Left lung (tissue), 10 donors: ENCODE results near the gene CHAF1A. TPM values are rescaled to one million over a fixed set of nuclear protein-coding genes. Genes with fewer than 3 reads are reported as not detected.

Source experiments
- ATAC-seq: fragments of 200-7000 bp; cut with Tn5 transposase; one replicate; pipeline ENCODE4 v1.9.1; 2020; ENCODE audit warnings: moderate library complexity
- DNase-seq, 4 donors: peaks; one replicate each; pipeline ENCODE4 v3.0.0-alpha.2; 2013 to 2020
- H3K27ac ChIP-seq, 2 donors: fragments of 200-600 bp; sonication (generic) in 1 of 2; one replicate each; pipeline versions ENCODE4 v1.5.0 to v1.8.0; 2020 to 2021
- H3K27me3 ChIP-seq, 2 donors: fragments of 200-600 bp; sonication (generic) in 1 of 2; one replicate each; pipeline versions ENCODE4 v1.5.0 to v1.8.0; 2020 to 2021
- H3K36me3 ChIP-seq, 2 donors: fragments of 200-600 bp; sonication (generic) in 1 of 2; one replicate each; pipeline versions ENCODE4 v1.5.0 to v1.8.0; 2020 to 2021
- H3K4me1 ChIP-seq, 2 donors: fragments of 200-600 bp; one replicate each; pipeline ENCODE4 v1.8.0; 2021
- H3K4me3 ChIP-seq, 2 donors: fragments of 200-600 bp; sonication (generic) in 1 of 2; one replicate each; pipeline versions ENCODE4 v1.5.0 to v1.8.0; 2020 to 2021; ENCODE audit warnings: mild to moderate bottlenecking in 1 of 2
- H3K9me3 ChIP-seq, 2 donors: fragments of 200-600 bp; sonication (generic) in 1 of 2; one replicate each; pipeline versions ENCODE4 v1.5.0 to v1.8.0; 2020 to 2021
- CTCF ChIP-seq, 2 donors: fragments of 200-600 bp; sonication (generic) in 1 of 2; IDR thresholded peaks; one replicate each; pipeline versions ENCODE4 v1.5.0 to v1.8.0; 2021; ENCODE audit warnings: antibody characterized with exemption in 2 of 2
- intact Hi-C, 2 donors: fragments of 100-400 bp; cut with DNase I; formaldehyde crosslinking; loops; one replicate each; pipeline versions ENCODE4 v1.11.2 to v1.14.2; 2022
- polyA plus RNA-seq, 6 donors: library from polyadenylated mRNA; unstranded; fragments of 120-200 nt; gene quantifications; one replicate each; pipeline ENCODE4 v1.2.1, GENCODE V29; 2013; ENCODE audit not compliant: insufficient read length in 6 of 6
- total RNA-seq, 2 donors: library from RNA; stranded (reverse); fragmentation: NEBNext Ultra II Directional; extraction: Animal tissue kit (Norgen Biotek cat#: 25700); gene quantifications; one replicate each; pipeline ENCODE4 v1.2.1, GENCODE V29; 2021
- donor health status: DM: no; HTN: yes; CAD: no.
- donor health status: DM: no; HTN: no; CAD: no.

The CHAF1A gene
- total and polyA plus RNA-seq, 8 donors: 15.6 to 29.3 (median 24.3) TPM

- Histone ChIP-seq H3K9me3 (no peaks in the 10 kb centered on the region), H3K36me3 (peaks cover 0 to 50% of the 10 kb centered on the region in 2 donors), H3K4me3 (no peak overlapping the region), H3K27me3 (no peaks in the 10 kb centered on the region), H3K27ac (no peak overlapping the region), H3K4me1 (no peaks in the 10 kb centered on the region)
- ATAC-seq: no peak
- intact Hi-C loops: no loop called here
- TF ChIP-seq CTCF (IDR thresholded peaks at IDR 0.05): no peak
- DNase-seq: no peak
These were observed 39.8 kb downstream of the CHAF1A start for GRCh38 chr19:4441994-4442818.

DNA sequence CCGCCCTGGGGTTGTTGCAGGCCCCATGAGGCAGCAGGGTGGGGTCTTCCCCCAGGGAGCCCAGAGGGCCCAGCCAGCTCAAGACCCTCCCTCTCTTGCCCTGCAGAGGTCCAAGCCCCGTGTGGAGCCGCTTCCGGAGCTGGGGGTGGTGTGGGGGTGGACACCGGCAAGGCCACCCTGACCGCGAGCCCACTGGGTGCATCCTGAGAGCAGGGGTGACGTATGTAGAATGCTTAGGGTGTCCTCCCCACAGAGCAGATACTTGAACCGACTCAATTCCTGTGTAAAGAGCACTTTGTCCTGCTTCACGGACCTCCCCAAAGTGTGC, 40.3 kb downstream of the CHAF1A start:
- H3K36me3 ChIP-seq: peaks cover 0 to 56% of the 10 kb centered on the region in 2 donors
- ATAC-seq (no peak), DNase-seq (no peak)
- no peak overlapping the region for H3K27ac ChIP-seq
- H3K27me3 ChIP-seq: no peaks in the 10 kb centered on the region
- intact Hi-C loops: no loop called here
- no peak for TF ChIP-seq CTCF (IDR thresholded peaks at IDR 0.05)
- no peak overlapping the region for H3K4me3 ChIP-seq
- H3K9me3 ChIP-seq: no peaks in the 10 kb centered on the region
- no peaks in the 10 kb centered on the region for H3K4me1 ChIP-seq

GRCh38 chr19:4443188-4443587, 40.7 kb downstream of the CHAF1A start:
- TF ChIP-seq CTCF (IDR thresholded peaks at IDR 0.05): no peak
- Histone ChIP-seq H3K36me3 (peaks cover 0 to 60% of the 10 kb centered on the region in 2 donors), H3K27ac (no peak overlapping the region), H3K27me3 (no peaks in the 10 kb centered on the region), H3K4me1 (no peaks in the 10 kb centered on the region), H3K4me3 (no peak overlapping the region), H3K9me3 (no peaks in the 10 kb centered on the region)
- intact Hi-C loops: no loop called here
- no peak for DNase-seq
- ATAC-seq: no peak

DNA sequence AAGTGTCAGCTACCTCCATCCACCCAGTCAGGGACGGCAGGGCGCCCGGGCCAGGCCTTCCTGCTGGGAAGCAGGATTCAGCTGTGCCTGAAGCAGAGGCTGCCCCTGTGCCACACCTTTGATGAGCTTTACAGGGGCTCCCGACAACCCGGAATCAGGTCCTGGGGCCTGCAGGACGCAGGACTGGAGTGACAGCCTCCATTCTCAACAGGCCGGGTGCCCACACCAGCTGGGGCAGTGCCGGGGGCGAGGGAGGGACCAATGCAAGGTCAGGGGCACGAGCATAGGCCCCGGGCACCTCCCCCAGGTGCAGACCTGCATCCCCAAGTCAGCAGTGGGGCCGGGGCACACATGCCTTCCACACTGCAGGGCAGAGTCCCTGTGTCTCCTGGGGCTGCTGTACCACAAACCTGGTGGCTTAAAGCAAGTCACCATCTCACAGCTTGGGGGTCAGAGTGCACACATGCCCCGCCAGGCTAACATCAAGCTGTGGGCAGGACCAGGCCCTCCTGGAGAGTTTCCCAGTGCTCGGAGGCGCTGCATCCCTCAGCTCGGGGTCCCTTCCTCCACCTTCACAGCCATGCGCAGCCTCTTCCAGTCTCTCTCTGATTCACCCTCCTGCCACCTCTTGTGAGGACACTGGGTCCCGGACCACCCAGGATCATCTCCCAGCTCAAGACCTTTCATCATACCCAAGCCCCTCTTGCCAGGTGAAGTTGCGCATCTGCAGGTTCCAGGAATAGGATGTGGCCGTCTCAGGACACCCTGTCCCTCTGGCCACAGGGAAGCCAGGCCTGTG, 41.7 kb downstream of the CHAF1A start:
- no peak for TF ChIP-seq CTCF (IDR thresholded peaks at IDR 0.05)
- no peaks in the 10 kb centered on the region for H3K27me3 ChIP-seq
- no peak for ATAC-seq
- no peak for DNase-seq
- intact Hi-C loops: no loop called here
- no peaks in the 10 kb centered on the region for H3K4me1 ChIP-seq
- H3K36me3 ChIP-seq: peaks cover 0 to 70% of the 10 kb centered on the region in 2 donors
- no peak overlapping the region for H3K4me3 ChIP-seq
- no peak overlapping the region for H3K27ac ChIP-seq
- H3K9me3 ChIP-seq: no peaks in the 10 kb centered on the region
